Stimulated activated CD4-positive, alpha-beta T cell treated with anti-CD3 and anti-CD28 coated beads, Interleukin-1b, Interleukin-23, amount 100 ng/mL, for 4 hours (primary cell): ENCODE data around the gene SOBP.
A peak's percentile ranks its signal among the peaks of the same experiment; 100 is the strongest.
"Not testable (repeated sequence)": the region's sequence is repeated elsewhere in the genome, so short reads cannot be mapped to it uniquely, and the experiment has no call there.

Experiments used
- DNase-seq, 2 donors: peaks; one replicate each; pipeline ENCODE4 v3.0.0-alpha.2; 2020; ENCODE audit warnings: low read depth in 2 of 2

The SOBP gene, protein sequence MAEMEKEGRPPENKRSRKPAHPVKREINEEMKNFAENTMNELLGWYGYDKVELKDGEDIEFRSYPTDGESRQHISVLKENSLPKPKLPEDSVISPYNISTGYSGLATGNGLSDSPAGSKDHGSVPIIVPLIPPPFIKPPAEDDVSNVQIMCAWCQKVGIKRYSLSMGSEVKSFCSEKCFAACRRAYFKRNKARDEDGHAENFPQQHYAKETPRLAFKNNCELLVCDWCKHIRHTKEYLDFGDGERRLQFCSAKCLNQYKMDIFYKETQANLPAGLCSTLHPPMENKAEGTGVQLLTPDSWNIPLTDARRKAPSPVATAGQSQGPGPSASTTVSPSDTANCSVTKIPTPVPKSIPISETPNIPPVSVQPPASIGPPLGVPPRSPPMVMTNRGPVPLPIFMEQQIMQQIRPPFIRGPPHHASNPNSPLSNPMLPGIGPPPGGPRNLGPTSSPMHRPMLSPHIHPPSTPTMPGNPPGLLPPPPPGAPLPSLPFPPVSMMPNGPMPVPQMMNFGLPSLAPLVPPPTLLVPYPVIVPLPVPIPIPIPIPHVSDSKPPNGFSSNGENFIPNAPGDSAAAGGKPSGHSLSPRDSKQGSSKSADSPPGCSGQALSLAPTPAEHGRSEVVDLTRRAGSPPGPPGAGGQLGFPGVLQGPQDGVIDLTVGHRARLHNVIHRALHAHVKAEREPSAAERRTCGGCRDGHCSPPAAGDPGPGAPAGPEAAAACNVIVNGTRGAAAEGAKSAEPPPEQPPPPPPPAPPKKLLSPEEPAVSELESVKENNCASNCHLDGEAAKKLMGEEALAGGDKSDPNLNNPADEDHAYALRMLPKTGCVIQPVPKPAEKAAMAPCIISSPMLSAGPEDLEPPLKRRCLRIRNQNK

DNA sequence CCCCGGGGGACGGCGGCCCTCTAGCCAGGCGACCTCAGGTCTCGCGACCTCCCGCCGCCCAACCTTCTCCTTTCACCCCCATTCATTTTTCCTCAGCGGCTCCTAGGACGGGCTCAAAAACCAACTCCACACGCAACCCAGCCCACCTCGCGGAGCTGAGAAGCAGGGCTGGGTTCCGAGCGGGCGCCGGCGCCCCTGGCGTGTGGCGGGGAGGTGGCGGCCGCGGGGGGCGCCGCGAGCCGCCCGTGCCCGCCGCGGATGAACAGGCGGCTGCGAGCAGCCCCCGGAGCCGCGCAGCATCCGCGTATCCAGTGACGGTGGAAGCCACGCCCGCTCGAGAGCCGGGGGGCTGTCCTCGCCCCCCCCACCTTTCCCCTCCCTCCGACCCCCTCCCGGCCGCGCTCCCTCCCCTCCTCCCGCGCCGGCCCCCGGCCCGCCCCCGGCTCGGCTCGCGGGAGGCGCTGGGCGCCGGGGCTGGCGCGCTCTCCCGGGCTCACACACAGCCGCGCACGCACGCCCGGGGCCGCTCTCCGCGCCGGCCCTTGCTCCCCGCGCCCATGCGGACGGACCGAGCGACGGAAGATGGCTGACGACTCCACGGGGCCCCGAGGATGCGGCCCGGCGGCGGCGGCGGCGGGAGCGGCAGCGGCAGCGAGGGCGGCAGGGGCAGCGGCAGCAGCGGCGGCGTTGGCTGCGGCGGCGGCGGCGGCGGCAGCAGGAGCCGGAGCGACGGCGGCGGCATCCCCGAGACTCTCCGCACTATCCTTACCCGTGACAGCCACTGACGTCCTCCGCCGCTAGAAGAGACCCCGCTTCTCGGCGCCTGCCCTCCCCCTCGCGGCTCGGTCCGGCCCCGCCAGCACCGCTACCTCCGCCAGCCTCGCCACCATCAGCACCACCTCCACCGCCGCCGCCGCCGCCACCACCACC, at the start of gene SOBP:
Gene SOBP, plus strand, starts transcription at position 482 of the 930 bp plus-strand sequence. CDS start 500 bp downstream, outside the sequence.
- peak; percentile 21 to 41 for DNase-seq

DNA sequence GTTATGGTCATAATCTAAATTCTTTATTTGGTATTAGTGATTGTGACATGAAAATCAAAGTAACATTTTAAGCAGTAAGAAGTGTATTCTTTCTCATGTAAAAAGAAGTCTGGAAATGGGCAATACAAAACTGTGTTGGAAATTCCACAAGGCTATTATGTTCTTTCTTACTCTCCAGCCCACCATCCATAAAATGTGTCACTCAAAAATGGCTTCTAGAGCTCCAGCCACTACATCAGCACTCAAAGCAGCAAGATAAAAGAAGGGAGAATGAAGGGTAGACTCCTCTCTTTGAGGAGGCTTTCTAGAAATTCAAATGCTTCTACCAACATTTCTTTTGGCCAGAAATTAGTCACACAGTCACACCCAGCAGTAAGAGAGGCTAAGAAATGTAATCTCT, 49.0 kb upstream of the SOBP start:
- DNase-seq: no peak

DNA sequence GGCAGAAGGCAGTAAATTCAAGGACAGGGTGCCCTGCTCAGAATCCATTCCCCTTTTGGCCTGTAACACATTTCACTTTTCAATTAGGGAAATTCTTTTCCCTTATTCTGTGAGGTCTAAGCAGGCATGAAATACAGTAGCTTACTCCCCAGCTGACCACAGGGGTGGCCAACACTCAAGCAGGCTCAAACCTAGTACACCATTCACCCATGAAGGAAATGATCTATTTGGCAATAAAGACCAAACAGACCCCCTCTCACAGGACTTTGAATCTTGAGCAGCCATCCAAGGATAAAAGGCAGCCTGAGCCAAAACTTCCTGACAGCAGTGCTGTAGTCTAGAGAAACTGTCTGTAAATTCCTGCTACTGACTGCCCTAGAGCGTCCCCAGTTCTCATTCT, 48.2 kb upstream of the SOBP start:
- no peak for DNase-seq

DNA sequence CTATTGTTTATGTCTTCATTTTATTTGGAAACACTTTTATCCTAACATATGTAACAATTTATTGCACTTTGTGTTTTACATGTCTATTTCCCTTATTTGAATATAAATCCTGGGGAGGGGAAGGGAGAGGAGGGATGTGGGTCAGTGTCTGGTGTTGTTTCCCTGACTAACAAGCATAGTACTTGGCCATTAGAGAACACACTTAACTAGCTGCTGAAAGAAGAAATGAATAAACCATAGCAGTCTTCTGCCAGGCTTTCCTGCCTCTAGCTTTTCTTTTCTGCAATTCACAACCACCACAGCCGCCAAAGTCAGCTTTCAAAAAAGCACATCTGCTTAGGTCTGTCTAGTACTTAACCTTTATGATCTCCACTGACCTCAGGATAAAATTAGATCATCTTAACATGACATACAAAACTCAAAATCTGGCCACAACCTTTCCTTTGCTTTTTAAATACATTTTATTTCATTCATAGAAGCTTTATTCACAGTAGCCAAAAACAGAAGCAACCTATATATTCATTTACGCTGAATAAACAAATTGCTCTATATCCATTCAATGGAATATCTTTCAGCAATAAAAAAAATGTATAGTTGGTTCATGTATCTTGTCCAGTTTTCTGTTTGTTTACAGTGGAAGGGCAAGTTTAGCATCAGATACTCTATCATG, 46.8 kb upstream of the SOBP start:
- no peak for DNase-seq

DNA sequence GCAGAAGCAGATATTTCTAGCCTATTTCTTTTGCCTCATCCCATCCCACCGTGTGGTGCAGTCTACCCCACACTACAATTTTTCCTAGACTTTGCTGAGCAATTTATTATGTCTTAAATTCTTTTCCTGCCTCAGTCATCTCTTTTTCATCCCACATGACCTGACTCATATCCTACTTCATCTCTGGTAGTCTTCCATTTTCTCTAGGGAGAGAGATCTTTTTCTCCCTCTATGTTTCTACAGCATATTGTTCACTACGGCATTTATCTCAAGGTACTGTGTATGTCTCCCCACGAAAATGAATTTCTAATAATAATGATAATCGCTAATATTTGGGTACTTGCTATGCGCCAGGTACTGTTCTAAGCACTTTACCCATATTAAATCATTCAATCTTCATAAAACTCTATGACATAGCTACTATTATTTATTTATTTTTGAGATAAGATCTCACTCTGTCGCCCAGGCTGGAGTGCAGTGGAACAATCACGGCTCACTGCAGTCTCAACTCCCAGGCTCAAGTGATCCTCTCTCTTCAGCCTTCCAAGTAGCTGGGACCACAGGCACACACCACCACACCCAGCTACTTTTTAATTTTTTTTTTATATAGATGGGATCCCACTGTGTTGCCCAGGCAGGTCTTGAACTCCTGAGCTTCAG, 46.2 kb upstream of the SOBP start:
- no peak for DNase-seq

DNA sequence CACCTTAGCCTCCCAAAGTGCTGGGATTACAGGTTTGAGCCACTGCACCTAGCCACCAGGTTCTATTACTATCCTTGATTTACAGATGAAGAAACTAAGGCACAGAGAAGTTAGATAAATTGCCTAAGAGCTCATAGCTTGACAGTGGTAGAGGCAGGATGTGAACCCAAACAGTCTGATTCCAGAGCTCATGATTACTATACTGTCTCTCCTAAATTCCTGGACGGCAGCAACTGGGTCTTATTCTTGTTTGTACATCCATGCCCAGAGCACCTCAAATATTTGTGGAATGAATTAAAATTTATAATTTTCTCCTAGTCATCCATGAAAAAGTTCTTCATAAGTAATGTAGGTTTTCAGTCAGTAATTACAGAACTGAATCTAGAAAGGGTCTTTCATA, 45.6 kb upstream of the SOBP start:
- no peak for DNase-seq

DNA sequence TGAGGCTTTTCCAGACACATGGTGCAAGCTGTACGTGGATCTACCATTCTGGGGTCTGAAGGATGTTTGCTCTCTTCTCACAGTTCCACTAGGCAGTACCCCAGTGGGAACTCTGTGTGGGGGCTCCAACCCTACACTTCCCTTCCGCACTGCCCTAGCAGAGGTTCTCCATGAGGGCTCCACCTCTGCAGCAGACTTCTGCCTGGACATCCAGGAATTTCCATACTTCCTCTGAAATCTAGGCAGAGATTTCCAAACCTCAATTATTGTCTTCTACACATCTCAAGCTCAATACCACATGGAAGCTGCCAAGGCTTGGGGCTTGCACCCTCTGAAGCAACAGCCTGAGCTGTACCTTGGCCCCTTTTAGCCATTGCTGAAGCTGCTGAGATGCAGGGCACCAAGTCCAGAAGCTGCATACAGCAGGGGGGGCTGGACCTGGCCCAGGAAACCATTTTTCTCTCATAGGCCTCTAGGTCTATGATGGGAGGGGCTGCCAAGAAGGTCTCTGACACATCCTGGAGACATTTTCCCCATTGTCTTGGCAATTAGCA, 42.2 kb upstream of the SOBP start:
- DNase-seq: no peak

DNA sequence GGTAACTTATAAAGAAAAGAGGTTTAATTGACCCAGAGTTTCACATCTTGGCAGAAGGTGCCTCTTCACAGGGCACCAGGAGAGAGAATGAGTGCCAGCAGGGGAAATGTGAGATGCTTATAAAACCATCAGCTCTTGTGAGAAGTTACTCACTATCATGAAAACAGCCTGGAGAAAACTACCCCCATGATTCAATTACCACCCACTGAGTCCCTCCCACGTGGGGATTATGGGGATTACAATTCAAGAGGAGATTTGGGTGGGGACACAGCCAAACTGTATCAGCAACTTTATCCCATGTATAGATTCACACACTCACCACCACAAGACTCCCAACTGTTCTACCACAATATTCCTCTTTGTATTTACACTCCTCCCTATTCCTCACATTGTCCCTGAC, 41.1 kb upstream of the SOBP start:
- DNase-seq: no peak

DNA sequence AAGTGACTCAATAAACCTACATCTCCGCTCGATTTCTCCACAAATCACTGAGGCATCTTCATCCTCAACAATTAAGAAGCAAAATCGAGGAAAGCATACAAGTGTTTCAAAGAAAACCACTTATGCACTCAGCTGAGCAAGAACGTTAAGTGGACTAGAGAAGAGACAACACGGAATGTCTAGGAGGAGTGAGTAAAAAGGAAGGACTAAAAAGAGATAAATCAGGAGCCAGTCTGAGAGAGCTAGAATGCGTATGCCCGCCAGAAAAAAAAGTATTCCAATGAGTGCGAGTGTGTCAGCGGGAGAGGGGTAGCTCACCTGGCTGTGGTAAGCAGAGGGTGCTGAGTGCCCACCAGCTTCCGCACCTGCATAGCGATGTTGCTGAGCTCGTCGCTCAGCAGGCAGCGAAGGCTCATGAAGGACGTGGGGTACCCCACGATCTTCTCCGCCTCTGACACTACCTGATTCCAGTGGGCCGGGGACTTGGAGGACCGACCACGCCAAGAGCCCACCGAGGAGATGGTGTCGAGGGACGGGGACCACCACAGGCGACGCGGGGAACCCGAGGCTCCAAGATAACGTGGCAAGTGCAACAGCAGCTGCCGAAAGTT, 31.1 kb upstream of the SOBP start:
- peak; percentile 2 to 13 for DNase-seq

DNA sequence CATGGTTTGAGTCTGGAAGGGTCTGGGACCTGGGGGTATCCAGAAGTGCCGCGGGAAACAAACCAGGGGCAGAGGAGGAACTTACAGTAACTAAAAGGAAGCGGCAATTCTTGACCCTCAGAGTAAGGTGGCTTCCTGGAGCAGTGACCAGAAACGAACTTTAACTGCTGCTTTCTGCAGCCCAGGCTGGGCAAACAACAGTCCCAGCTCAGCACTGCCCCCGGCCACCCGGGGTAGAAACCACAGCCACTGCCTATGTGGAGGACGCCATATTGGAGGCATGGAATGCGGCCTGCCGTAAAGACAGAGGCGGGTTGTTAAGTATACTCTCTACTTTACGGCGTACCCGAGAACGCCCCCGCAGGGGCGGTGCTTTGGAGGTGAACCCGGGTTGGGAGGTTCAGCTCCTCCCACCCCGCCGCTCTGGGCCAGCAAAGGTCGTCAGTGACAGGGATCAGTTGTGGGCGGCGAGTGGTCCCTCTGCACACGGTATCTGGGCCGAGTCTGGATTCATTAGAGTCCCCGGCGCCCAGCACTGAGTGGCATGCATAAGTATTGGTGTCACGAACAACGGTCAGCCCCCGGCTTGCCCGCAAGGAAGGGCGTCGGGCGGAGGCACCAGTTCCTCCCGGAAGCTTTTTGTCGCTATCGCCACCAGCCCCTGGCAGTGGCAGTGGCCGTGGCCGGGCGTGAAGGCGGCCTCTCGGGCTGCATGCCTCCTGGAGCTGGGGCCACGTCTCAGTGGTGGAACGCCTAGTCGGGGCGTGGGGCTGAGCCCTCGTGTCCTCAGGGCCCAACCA, 30.4 kb upstream of the SOBP start, which contains the start of gene PDSS2:
Gene PDSS2, minus strand, starts transcription at position 282 of the 800 bp plus-strand sequence. Its CDS starts 279 bp downstream, at position 3.
- DNase-seq: peak; percentile 96 to 98

DNA sequence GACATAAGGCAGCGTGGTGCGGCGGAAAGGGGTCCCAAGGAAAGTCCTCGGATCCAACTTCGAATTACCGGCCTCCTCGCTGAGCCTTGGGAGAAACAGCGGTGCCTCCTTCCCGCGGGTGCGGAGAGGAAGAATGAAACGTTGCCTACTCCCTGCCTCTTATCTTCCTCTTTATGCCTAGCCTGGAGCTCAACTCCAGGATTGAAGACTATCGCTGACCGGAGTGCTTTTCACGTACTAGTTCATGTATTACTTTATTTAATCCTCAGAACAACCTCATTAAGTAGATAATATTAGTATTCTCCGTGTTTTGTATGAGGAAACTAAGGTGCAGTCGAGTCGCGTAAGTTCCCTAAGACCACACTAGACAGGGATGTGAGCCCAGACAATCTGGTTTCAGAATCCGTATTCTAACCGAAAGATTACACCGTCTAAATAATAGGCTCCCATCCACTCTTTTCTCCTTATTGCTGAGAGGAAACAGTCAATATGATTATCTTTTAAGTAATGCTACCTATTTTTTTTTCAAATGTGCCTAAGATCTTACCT, 29.8 kb upstream of the SOBP start:
- DNase-seq: no peak

DNA sequence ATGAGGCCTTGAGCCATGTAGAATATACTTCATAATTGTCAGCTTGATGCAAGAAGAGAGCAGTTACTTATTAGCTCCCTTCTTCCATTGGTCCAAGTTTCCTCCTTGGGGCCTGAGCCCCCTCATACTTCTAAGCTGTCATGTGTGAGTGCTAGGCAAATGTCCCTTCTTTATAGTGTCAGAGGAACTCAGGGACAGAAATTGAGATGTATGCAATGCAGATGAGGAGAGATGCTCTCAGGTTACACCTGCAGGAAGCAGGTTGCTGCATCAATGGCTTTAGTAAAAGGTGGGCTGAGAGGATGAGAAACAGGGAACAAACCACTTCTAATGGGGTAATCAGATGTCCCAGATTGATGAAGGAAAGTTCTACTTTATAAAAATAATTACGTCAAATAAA, 23.9 kb upstream of the SOBP start:
- DNase-seq: no peak

DNA sequence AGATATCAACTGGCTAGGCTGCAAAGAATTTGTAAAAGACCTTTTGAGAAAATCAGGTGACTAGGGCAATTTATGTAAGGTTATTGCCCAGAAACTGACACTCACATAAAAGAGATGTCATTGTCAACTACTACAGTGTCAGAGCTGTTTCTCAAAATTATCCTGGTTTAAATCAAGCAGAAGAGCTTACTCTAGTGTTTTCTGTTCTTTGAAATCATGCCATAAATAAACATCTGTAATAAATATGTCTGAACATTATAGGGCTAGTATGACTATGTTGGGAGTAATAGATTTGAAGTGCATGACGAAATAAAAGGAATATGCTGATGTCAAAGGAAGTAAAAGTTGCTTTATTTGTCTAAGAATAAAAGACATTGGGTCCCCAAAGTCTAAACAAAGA, 19.6 kb upstream of the SOBP start:
- DNase-seq: no peak

DNA sequence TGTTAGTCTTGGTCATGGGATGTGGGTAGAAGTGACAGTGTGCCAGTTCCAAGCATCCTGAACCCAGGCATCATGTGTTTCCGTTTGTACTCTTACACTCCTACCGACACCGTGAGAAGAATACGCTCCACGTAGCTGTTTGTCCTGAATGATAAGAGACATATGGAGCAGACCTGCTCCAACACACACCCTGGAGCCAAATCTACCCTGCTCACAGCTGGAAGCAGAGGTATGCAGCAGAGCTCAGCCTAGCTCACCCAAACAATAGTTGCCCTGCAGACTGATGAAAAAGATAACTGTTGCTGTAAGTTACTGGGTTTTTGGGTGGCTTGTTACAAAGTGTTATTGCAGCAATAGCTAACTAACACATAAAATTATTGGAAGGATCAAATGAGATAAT, 16.3 kb upstream of the SOBP start:
- no peak for DNase-seq

DNA sequence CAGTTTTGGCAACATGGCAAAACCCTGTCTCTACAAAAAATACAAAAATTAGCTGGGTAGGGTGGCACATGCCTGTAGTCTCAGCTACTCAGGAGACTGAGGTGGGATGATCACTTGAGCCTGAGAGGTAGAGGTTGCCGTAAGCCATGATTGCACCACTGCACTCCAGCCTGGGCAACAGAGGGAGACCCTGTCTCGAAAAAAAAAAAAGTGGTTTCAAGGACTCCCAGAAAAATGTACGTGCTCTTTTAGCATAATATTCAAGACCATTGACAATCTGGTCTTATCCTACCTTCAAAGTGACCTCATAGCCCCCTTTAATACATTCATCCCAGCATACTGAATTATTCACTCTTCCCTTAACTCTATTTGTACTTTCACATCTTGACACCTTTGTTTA, 14.6 kb upstream of the SOBP start:
- not testable (repeated sequence) for DNase-seq

DNA sequence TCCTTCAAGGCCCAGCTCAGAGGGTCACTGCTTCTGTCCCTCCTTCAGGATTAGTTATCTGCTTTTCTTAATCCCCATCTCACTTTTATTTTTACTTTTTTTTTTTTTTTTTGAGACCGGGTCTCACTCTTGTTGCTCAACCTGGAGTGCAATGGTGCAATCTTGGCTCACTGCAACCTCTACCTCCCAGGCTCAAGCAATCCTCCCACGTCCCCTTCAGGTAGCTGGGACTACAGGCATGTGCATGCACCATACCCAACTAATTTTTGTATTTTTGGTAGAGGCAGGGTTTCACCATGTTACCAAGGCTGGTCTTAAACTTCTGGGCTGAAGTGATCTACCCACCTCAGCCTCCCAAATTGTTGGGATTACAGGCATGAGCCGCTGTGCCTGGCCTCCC, 14.1 kb upstream of the SOBP start:
- not testable (repeated sequence) for DNase-seq

DNA sequence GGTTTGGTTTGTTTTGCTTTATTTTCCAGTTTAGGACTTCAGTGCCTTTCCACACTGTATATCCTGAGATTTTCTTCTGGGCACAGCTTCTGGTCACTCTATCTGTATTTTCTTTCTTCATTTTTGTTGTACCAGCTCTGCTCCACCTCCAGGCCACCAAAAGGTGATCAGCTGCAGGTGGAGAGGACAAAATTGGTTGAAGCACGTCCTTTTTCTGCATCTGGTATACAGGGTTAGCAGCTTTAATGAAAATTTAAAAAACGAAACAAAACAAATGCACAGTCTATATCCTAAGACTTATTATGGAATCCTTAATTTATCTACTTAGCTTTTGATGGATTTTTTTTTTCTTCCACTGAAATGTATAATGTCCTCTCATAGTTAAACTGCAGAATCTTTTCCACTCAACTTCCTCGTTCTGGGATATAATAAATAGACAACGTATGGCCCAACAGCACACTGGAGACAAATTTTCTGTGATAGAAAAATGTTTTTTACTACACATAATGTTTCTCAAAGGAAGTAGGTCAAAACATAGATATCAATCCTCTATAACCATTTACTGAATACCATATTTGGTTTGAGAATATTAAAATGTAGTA, 10.7 kb upstream of the SOBP start:
- DNase-seq: no peak

DNA sequence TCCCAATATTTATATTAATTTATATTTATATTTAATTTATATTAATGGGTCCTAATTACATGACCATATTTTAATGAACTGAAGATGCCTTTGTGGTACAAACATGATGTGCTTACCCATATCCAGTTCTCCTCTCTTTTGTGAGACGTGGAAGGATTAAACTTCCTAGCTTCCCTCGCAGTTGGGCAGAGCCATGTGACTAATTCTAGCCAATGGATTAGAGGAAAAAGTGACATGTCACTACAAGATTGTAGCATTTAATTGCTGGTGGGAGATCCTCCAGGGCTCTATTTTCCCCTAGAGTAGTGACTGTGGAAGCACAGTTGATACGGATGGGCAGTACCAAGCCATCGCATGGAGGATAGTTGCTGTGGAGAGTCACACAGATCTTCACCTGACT, 4.8 kb upstream of the SOBP start:
- DNase-seq: no peak
